Ectodermal cell (in vitro differentiated cells): ENCODE data around the gene SCGB2B2.

Source experiments
- H3K27ac ChIP-seq: 2 replicates; pipeline ENCODE4 v1.7.0; 2013; ENCODE audit warnings: mild to moderate bottlenecking, low read depth, low read length; ENCODE audit not compliant: insufficient read depth, poor library complexity, severe bottlenecking
- H3K27me3 ChIP-seq: 2 replicates; pipeline ENCODE4 v1.7.0; 2013; ENCODE audit warnings: mild to moderate bottlenecking, low read length; ENCODE audit not compliant: insufficient read depth, control insufficient read depth, poor library complexity, severe bottlenecking
- H3K36me3 ChIP-seq: one replicate; pipeline ENCODE4 v1.7.0; 2013; ENCODE audit warnings: low read length; ENCODE audit not compliant: control insufficient read depth, insufficient read depth
- H3K4me1 ChIP-seq: one replicate; pipeline ENCODE4 v1.7.0; 2013; ENCODE audit warnings: low read length; ENCODE audit not compliant: control insufficient read depth, insufficient read depth
- H3K4me3 ChIP-seq: 2 replicates; pipeline ENCODE4 v1.7.0; 2013; ENCODE audit warnings: low read depth, low read length, control low read depth; ENCODE audit not compliant: insufficient read depth
- H3K9me3 ChIP-seq: 2 replicates; pipeline ENCODE4 v1.7.0; 2013; ENCODE audit warnings: mild to moderate bottlenecking, low read length, moderate library complexity; ENCODE audit not compliant: control insufficient read depth
- WGBS, 2 experiments: methylation state at CpG; one replicate each; pipeline ENCODE4 v1.1.7; 2013; ENCODE audit warnings: missing lambda C conversion rate in 2 of 2; 5-methylcytosine and 5-hydroxymethylcytosine counted together

SCGB2B2 gene

GRCh38 chr19:34639491-34640085 lies 37.4 kb downstream of the SCGB2B2 start:
- WGBS, 2 experiments = 22 to 26% methylated on average over 4 of the region's 4 CpGs
- no peak overlapping the region for H3K27ac ChIP-seq

GRCh38 chr19:34633802-34634201 lies 43.2 kb downstream of the SCGB2B2 start:
- Histone ChIP-seq H3K36me3 (no peaks in the 10 kb centered on the region), H3K9me3 (no peaks in the 10 kb centered on the region), H3K4me1 (no peaks in the 10 kb centered on the region), H3K4me3 (no peak overlapping the region), H3K27me3 (no peaks in the 10 kb centered on the region), H3K27ac (no peak overlapping the region)
- WGBS, 2 experiments = 80 to 83% methylated on average over 2 of the region's 2 CpGs

More at GRCh38 chr19:34639491-34640085, 37.4 kb downstream of the SCGB2B2 start:
- no peak overlapping the region for H3K4me3 ChIP-seq
- H3K9me3 ChIP-seq = no peaks in the 10 kb centered on the region
- H3K36me3 ChIP-seq = no peaks in the 10 kb centered on the region
- no peaks in the 10 kb centered on the region for H3K27me3 ChIP-seq
- H3K4me1 ChIP-seq = no peaks in the 10 kb centered on the region
